GM18526 (cell line): Measurements from ENCODE around the gene EIF2B5.

Experiments
- POLR2A ChIP-seq: IDR thresholded peaks from 3 replicates; pipeline ENCODE4 v1.6.1; 2011; ENCODE audit not compliant: insufficient read length; ENCODE audit errors: extremely low read depth

The EIF2B5 gene

GRCh38 chr3:184168363-184169120 is 33.4 kb downstream of the EIF2B5 start:
- no peak for TF ChIP-seq POLR2A

GRCh38 chr3:184169896-184170875 is 35.0 kb downstream of the EIF2B5 start:
- no peak for TF ChIP-seq POLR2A

GRCh38 chr3:184171562-184171961 is 36.4 kb downstream of the EIF2B5 start:
- no peak for TF ChIP-seq POLR2A

GRCh38 chr3:184172681-184173373 is 37.7 kb downstream of the EIF2B5 start:
- no peak for TF ChIP-seq POLR2A

GRCh38 chr3:184173374-184173722 is 38.2 kb downstream of the EIF2B5 start:
- TF ChIP-seq POLR2A, result no peak

- TF ChIP-seq POLR2A, result no peak
Observed at GRCh38 chr3:184174284-184174645, 39.1 kb downstream of the EIF2B5 start.

- TF ChIP-seq POLR2A, result peak; percentile 87
Observed at GRCh38 chr3:184174646-184175492, 39.7 kb downstream of the EIF2B5 start, which contains the start of gene AP2M1. Gene AP2M1, plus strand, starts transcription at chr3:184174855. Its CDS starts 2,139 bp downstream, at chr3:184176994.

- TF ChIP-seq POLR2A, result no peak
Observed at GRCh38 chr3:184175506-184175905, 40.3 kb downstream of the EIF2B5 start.

- TF ChIP-seq POLR2A, result no peak
Observed at GRCh38 chr3:184175981-184176376, 40.8 kb downstream of the EIF2B5 start.

- no peak for TF ChIP-seq POLR2A
Observed at GRCh38 chr3:184176377-184177330, 41.5 kb downstream of the EIF2B5 start.

- TF ChIP-seq POLR2A, result no peak
Observed at GRCh38 chr3:184177331-184177731, 42.2 kb downstream of the EIF2B5 start.

GRCh38 chr3:184177767-184178306 is 42.7 kb downstream of the EIF2B5 start:
- no peak for TF ChIP-seq POLR2A

- TF ChIP-seq POLR2A, result no peak
Observed at GRCh38 chr3:184178521-184179138, 43.5 kb downstream of the EIF2B5 start.
